Measurements from ENCODE around the gene ZNF792.

DNA sequence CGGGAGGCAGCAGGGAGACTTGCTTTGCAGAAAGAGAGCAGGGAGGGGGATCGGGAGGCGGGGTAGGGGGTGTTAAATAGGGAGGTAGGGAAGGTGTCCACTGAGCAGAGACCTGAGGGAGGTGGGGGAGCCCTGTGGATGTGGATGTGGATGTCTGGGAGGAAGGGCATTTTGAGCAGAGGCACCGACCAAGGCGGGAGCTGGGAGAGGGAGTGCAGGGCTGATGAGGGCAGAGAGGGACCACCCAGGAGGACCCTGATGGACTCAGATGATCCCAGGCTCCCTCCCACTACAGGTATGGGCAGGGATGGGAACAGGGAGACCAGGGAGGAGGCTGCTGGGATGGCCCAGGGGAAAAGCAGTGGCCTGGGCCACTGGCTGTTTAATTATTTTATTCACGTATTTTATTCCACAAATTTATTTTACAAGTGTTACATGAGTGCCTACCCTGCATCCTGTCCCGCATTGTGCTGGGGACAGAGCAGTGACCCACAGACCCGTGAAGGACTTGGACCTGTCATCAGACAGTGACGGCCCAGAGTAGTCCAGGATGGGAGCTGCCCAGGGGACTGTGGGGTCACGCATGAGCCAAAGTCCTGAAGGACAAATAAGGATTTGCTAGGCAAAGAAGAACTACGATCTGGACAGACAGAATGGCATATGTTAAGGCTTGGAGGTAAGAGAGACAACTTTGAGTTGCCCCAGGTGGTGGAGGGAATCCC lies 41.4 kb upstream of the ZNF792 start:
- no peak for TF ChIP-seq POLR2A (IDR thresholded peaks at IDR 0.05; ENCODE audit: low read length)
- TF ChIP-seq GATA1 (IDR thresholded peaks at IDR 0.05; ENCODE audit: low read depth, low read length): no peak
